HG03025 (cell line): ENCODE results near the gene ZNF689.

ENCODE experiments used
- ATAC-seq: cut with Tn5 transposase; IDR thresholded peaks from one replicate; pipeline ENCODE4 v1.9.1; 2021; ENCODE audit warnings: mild to moderate bottlenecking, moderate library complexity; ENCODE audit not compliant: unreplicated experiment, low FRiP score

The ZNF689 gene

DNA sequence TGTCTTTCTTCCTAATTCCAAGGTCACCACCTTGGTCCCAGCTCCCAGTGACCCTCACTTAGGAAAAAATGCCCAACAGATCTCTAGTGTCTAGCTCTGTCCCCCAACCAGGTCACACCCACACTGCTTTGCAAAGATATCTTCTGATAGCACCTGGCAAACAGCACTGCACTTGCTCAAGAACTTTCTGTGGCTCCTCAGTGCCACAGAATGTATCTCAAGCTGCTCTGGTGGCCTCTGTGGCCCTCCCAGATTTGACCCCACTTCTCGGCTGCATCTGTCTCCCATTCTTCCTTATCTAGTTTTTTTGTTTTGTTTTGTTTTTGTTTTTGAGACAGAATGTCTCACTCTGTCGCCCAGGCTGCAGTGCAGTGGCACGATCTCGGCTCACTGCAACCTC lies 43.7 kb downstream of the ZNF689 start:
- ATAC-seq, result no peak

DNA sequence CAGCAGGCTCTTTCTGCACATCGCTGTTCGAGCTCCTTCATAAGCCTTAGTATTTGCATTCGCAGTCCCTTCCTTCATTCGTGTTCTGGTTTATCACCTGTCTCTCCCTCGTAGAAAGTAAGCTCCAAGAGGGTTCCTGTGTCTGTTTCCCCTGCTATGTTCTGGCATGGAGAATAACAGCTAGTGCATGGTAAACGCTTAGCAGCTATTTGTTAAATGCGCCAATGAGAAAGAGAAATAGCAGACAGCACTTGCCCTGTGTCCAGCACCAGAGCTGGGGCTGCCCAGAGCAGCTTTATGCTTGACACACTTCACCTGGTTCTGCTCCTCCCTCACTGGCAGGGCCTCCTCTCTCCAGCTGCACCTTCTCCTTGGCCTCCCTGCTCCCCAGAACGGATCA lies 44.2 kb downstream of the ZNF689 start:
- ATAC-seq, result no peak

DNA sequence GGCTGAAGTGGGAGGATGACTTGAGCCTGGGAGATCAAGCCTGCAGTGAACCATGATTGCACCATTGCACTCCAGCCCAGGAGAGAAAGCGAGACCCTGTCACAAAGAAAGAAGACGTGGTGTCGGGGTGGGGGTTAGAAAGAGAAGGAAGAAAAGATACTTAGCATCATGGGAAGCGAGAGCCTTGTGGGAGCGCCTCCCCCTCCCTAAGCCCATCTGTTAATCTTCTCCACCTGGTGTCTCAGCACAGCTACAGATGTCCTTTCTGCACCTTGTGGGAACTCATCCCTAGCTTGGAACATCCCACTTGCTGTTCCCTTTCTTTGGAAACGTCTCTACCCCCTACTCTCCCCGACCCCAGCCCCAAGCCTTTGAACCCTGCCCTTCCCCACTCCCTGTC lies 44.7 kb downstream of the ZNF689 start:
- ATAC-seq, result no peak

DNA sequence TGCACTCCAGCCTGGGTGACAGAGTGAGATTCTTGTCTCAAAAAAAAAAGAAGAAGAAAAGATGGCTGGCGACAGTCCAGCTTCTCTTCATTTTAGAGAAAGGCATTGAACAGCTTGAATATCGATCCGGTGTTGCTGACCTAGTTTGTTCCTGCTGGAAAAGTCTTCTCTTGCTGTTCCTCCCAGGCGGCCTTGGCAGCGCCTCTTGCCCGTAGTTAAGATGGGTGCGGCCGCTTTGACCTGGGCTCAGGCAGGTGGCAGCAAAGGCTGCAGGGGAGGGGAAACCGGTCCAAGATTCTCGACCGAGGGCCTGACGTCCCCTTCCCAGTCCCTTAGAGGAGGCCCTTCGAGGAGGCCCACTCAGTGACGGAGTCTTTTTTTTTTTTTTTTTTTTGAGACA lies 48.2 kb downstream of the ZNF689 start:
- ATAC-seq, result no peak

DNA sequence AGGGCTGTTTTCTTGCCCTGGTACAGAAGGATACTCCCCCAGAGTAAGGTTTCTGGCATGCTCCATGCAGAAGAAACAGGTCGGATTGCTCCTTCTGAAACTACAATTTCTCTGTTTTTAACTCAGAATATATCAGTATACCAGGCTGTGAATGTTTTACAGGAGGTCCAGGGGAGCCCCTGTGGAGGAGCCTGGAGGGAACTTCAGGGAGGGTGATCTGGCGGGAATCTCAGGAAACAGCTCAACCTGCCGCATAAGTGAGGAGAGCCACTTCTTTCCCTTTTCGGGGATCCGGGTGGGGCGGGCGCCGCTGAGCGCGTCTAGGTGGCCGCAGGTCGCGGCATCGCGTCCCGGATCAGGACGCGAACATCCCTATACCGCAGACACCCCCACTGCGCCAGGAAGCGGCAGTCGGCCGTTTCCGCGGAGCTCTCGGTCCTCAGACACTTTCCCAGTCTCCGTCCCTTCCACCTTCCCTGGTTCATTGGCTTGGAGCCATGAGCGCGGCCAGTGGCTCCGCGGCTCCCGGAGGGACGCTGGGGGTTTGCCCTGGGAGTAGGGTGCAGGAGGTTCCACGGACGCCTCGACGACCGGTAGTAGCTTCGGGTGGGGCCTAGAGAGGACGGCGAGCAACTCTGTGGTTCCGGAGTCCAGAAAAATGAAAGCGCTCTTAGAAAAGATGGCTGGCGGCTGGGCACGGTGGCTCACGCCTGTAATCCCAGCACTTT lies 48.9 kb downstream of the ZNF689 start:
- ATAC-seq, result no peak

DNA sequence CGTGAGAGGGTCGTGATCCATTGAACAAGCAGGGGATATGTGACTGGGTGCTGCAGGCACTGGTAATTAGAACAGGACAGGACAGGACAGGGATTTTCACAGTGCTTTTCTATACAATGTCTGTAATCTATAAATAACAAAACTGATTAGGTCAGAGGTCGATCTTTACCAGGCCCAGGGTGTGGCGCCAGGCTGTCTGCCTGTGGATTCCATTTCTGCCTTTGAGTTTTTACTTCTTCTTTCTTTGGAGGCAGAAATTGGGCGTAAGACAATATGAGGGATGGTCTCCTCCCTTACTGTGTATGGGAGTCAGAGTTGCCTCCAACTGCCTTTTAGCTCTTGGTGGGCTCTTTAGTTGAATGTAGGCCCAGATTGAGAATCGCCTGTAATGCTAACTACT lies 50.5 kb downstream of the ZNF689 start:
- ATAC-seq, result no peak

DNA sequence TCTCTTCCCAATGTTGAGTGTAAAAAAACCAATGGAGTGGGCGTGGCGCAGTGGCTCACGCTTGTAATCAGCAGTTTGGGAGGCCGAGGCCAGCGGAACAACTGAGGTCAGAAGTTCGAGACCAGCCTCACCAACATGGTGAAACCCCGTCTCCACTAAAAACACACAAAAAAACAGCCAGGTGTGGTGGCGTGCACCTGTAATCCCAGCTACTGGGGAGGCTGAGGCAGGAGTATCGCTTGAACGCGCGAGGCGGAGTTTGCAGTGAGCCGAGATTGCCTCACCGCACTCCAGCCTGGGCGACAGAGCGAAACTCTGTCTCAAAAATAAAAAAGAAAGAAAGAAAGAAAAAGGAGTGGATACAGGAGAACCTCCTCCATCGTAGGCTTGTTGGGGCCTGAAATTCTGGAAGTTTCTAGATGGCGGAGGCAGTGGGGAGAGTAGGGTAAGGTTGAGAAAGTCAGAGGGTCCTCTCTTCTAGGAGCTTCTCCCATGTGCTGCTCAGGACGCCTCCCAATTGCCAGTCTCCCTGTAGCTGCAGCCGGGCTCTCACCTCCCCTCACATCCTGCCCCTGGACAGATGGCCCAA lies 51.3 kb downstream of the ZNF689 start:
- no peak for ATAC-seq

DNA sequence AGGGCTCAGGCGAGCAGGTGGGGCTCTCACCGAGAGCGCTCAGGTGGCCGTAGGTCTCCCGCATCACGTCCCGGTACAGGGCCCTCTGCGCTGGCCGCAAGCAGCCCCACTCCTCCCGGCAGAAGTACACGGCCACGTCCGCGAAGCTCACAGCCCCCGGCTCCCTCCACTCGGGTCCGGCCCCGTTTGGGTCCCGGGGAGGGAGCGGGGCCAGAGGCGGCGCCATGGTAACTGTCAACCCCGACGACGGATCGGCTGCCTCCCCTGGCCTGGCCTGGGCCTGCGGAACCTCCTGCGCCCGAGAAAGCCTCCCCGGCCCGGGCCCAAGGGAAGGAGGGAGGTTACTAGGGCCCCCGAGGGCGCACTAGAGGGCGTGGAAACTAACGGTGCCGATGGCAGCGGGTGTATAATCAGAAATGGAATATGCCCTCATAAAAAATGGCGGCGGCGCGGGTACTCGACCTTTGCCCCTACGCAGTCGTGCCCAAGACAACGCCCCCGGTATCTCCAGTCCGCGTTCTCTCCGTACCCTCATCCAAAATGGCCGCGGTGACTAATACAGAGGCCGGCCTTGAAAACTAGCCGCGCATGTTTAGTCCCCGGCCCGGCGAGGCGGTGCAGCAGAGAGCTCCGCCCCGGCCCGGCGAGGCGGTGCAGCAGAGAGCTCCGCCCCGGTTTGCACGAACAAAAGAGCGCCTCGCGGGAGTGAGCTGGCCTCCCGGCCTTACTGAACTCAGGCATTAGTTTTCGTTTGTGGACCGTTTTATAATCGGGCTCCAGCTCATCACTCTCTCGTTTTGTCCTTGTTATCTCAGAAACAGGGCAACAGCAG lies 52.0 kb downstream of the ZNF689 start, which contains the start of gene ZNF764:
Gene ZNF764, minus strand, starts transcription at position 418 of the 832 bp plus-strand sequence. Its CDS starts 192 bp downstream, at position 226.
- peak; percentile 85 for ATAC-seq

DNA sequence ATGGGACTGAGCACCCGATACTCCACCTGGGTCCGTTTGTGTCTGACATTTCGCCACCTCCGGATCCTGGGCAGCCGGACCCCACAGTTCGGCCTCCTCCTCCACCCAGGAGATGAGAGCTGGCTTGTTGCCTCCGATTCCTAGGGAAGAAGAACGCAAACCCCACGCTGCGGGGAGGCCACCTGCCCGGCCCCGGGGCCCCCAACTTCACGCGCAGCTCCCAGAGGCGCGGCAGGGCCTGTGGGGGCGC lies 52.6 kb downstream of the ZNF689 start:
- ATAC-seq, result peak; percentile 2

DNA sequence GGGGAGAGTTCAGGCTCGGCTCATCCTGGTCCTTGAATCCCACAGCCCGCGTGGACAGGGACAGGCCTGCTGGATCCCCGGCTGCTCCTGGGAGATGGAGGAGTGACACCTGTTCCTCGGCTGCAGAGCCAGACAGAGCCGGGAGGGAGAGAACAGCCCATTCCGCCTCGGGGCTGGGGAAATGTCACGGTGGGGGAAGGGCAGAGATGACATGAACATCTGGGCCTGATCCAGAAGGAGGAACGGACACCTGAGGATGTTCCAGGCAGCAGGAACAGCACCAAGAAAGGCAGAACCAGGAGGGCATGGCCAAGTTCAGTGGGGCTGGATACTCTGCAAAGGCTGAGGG lies 54.1 kb downstream of the ZNF689 start:
- no peak for ATAC-seq

DNA sequence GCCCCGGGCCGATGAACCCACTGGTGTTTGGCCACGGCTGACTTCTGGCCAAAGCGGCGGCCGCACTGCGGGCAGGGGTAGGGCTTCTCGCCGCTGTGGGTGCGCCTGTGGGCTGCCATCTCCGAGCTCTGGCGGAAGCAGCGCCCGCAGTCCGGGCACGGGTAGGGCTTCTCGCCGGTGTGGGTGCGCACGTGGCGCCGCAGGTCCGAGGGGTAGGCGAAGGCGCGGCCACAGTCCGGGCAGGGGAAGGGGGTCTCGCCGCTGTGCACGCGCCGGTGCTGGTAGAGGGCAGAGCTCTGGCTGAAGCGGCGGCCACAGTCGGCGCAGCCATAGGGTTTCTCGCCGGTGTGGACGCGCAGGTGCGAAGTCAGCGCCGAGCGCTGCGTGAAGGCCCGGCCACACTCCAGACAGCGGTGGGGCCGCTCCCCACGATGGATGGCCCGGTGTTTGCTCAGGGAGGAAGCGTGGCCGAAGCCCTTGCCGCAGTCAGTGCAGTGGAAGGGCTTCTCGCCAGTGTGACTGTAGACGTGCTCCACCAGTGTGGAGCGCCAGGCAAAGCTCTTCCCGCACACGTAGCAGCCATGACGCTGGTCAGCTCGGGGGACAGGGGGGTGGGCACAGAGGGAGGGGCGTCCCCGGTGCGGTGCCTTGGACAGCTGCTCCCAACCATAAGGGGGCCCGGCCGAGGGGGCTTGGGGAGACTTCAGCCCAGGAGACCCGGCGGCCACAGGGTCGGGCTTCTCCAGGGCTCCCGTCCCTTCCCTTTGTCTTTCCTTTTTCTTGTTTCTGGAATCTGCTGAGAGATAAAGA lies 54.7 kb downstream of the ZNF689 start:
- ATAC-seq, result no peak

DNA sequence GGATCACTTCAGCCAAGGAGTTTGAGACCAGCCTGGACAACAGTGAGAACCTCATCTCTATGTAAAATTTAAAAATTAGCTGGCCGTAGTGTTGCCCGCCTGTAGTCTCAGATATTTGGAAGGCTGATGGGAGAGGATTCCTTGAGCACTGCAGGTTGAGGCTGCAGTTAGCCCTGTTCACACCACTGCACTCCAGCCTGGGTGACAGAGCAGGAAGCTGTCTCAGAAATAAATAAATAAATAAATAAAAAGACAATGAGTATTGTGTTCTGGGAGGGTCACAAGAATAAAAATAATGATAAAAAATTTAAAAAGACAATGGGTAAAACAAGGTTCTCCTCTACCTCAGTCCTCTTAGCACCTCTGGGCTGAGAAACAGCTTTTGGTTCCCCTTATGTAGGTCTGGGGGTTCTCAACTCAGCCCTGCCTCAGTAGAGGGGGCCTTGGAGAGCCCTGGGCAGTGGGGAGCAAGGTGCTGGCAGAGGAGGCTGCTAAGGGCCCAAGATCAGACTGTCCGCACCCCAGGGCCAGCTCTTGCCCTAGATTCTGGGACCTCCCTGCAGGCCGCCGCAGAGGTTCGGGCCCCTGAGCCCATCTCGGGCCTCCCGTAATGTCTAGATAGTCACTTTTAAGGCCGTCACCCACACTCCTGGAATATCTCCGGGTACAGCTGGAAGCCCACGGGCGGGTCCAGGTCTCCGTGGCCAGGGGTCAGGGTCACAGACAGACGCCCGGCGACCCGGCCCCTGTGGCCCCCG lies 55.5 kb downstream of the ZNF689 start:
- no peak for ATAC-seq

DNA sequence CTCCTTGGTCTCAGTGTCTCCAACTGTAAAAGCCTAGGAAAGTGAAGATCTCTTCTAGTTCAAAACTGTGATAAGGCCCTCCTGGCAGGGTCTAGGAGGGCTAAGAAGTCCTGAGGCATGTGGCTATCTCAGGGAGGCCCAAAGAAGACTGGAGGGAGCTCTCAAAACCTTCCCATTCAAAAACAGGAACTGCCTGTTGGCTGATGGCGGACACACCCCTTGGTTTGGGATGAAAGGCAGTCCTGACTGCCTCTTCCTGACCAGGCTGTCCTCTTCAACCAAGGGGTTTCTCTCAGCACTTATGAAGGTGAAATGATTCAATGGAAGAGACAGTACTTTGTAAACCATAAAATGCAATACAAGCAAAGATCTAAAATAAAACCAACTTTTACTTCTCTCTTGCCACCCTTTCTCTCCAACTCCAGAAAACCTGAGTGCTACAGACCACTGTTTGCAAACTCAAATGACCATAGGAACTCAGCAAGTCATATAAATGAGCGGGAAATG lies 56.7 kb downstream of the ZNF689 start:
- no peak for ATAC-seq

DNA sequence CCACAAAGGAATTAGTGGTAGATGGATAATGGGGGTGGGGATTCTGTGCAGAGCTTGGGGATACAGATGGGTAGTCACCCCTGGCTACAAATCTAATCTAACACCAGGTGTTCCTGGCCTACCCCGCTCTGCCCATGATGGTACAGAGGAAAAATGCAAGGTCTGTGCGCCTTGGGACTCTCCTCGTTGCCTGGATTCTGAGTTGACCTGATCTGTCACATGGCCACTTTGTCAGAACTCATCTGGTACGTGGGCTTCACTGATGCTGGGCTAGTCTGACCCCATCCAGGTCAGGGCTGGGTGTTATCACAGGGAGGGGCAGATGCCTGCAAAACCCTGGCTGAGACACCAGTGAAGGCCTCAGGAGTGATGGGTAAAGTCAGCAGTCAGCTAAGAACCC lies 57.2 kb downstream of the ZNF689 start:
- ATAC-seq, result no peak
